Measurements from ENCODE around the gene VWA8.

DNA sequence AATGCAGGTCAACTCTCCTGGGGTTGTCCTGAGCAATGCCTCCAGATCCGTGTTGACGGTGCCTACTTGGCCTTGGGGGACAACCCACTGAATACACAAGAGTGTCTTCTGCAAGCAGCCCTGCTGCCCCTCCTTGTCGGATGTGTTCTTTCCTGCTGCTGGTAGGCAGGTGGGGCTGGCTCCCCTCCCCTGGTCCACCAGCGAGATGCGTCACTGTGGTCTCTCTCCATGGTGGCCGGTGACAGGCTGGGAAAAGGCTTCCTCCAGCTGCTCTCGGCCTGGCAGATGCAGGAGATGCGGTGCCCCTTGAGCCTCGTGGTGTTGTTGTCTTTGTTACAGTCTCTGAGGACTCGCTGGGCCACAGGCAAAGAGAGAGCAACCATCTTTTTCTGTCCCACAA lies 418.6 kb downstream of the VWA8 start:
- TF ChIP-seq RAD21 (IDR thresholded peaks at IDR 0.05) (no peak), REST (IDR thresholded peaks at IDR 0.05) (no peak), RXRA (IDR thresholded peaks at IDR 0.05) (no peak), YY1 (IDR thresholded peaks at IDR 0.05) (no peak), ZBTB33 (IDR thresholded peaks at IDR 0.05) (no peak), FOXA1 (IDR thresholded peaks at IDR 0.05) (no peak)
- TF ChIP-seq, protein P1, sequence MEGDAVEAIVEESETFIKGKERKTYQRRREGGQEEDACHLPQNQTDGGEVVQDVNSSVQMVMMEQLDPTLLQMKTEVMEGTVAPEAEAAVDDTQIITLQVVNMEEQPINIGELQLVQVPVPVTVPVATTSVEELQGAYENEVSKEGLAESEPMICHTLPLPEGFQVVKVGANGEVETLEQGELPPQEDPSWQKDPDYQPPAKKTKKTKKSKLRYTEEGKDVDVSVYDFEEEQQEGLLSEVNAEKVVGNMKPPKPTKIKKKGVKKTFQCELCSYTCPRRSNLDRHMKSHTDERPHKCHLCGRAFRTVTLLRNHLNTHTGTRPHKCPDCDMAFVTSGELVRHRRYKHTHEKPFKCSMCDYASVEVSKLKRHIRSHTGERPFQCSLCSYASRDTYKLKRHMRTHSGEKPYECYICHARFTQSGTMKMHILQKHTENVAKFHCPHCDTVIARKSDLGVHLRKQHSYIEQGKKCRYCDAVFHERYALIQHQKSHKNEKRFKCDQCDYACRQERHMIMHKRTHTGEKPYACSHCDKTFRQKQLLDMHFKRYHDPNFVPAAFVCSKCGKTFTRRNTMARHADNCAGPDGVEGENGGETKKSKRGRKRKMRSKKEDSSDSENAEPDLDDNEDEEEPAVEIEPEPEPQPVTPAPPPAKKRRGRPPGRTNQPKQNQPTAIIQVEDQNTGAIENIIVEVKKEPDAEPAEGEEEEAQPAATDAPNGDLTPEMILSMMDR (IDR thresholded peaks at IDR 0.05; ENCODE audit: low read depth, low read length, missing input control) = no peak
- TF ChIP-seq, protein P2, sequence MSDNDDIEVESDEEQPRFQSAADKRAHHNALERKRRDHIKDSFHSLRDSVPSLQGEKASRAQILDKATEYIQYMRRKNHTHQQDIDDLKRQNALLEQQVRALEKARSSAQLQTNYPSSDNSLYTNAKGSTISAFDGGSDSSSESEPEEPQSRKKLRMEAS (IDR thresholded peaks at IDR 0.05) = no peak
- TF ChIP-seq, protein P3, sequence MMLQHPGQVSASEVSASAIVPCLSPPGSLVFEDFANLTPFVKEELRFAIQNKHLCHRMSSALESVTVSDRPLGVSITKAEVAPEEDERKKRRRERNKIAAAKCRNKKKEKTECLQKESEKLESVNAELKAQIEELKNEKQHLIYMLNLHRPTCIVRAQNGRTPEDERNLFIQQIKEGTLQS (IDR thresholded peaks at IDR 0.05) = no peak
